ENCODE measurements around the gene MPP2.
A peak's percentile ranks its signal among the peaks of the same experiment; 100 is the strongest.

DNA sequence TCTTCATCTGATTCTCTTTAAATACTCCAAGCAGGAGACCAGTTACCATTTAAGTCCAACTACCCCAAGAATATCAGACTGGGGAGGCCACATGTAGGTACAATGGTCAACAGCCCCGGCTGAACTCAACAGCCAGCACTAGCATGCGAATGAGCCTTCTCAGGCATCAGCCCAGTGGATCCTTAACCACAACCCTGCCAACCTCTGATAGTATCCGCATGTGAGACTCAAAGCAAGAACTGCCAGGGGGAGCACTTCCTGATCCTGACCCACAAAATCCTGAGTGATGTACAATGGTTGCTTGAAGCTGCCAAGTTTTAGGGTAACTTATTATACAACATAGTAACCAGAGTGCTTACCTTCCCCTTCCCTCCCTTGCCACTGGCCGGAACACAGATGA, 42.4 kb upstream of the MPP2 start:
- TF ChIP-seq KLF7 (tag by site-specific recombination; IDR thresholded peaks at IDR 0.05; ENCODE audit: borderline replicate concordance) = no peak
- no peak for TF ChIP-seq ZNF501 (tag by site-specific recombination; IDR thresholded peaks at IDR 0.05)
- TF ChIP-seq ZNF19 (tag by site-specific recombination; IDR thresholded peaks at IDR 0.05; ENCODE audit: low read depth) = no peak
- TF ChIP-seq, protein P1, sequence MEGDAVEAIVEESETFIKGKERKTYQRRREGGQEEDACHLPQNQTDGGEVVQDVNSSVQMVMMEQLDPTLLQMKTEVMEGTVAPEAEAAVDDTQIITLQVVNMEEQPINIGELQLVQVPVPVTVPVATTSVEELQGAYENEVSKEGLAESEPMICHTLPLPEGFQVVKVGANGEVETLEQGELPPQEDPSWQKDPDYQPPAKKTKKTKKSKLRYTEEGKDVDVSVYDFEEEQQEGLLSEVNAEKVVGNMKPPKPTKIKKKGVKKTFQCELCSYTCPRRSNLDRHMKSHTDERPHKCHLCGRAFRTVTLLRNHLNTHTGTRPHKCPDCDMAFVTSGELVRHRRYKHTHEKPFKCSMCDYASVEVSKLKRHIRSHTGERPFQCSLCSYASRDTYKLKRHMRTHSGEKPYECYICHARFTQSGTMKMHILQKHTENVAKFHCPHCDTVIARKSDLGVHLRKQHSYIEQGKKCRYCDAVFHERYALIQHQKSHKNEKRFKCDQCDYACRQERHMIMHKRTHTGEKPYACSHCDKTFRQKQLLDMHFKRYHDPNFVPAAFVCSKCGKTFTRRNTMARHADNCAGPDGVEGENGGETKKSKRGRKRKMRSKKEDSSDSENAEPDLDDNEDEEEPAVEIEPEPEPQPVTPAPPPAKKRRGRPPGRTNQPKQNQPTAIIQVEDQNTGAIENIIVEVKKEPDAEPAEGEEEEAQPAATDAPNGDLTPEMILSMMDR (tag by site-specific recombination; IDR thresholded peaks at IDR 0.05) = peak; percentile 37; the same call in 1 of the 2 replicates
- no peak for TF ChIP-seq SETDB1 (IDR thresholded peaks at IDR 0.05; ENCODE audit: insufficient read length, low read length)
- TF ChIP-seq, protein P2, sequence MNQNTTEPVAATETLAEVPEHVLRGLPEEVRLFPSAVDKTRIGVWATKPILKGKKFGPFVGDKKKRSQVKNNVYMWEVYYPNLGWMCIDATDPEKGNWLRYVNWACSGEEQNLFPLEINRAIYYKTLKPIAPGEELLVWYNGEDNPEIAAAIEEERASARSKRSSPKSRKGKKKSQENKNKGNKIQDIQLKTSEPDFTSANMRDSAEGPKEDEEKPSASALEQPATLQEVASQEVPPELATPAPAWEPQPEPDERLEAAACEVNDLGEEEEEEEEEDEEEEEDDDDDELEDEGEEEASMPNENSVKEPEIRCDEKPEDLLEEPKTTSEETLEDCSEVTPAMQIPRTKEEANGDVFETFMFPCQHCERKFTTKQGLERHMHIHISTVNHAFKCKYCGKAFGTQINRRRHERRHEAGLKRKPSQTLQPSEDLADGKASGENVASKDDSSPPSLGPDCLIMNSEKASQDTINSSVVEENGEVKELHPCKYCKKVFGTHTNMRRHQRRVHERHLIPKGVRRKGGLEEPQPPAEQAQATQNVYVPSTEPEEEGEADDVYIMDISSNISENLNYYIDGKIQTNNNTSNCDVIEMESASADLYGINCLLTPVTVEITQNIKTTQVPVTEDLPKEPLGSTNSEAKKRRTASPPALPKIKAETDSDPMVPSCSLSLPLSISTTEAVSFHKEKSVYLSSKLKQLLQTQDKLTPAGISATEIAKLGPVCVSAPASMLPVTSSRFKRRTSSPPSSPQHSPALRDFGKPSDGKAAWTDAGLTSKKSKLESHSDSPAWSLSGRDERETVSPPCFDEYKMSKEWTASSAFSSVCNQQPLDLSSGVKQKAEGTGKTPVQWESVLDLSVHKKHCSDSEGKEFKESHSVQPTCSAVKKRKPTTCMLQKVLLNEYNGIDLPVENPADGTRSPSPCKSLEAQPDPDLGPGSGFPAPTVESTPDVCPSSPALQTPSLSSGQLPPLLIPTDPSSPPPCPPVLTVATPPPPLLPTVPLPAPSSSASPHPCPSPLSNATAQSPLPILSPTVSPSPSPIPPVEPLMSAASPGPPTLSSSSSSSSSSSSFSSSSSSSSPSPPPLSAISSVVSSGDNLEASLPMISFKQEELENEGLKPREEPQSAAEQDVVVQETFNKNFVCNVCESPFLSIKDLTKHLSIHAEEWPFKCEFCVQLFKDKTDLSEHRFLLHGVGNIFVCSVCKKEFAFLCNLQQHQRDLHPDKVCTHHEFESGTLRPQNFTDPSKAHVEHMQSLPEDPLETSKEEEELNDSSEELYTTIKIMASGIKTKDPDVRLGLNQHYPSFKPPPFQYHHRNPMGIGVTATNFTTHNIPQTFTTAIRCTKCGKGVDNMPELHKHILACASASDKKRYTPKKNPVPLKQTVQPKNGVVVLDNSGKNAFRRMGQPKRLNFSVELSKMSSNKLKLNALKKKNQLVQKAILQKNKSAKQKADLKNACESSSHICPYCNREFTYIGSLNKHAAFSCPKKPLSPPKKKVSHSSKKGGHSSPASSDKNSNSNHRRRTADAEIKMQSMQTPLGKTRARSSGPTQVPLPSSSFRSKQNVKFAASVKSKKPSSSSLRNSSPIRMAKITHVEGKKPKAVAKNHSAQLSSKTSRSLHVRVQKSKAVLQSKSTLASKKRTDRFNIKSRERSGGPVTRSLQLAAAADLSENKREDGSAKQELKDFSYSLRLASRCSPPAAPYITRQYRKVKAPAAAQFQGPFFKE (tag by site-specific recombination; IDR thresholded peaks at IDR 0.05; ENCODE audit: borderline replicate concordance) = no peak
- TF ChIP-seq, protein P3, sequence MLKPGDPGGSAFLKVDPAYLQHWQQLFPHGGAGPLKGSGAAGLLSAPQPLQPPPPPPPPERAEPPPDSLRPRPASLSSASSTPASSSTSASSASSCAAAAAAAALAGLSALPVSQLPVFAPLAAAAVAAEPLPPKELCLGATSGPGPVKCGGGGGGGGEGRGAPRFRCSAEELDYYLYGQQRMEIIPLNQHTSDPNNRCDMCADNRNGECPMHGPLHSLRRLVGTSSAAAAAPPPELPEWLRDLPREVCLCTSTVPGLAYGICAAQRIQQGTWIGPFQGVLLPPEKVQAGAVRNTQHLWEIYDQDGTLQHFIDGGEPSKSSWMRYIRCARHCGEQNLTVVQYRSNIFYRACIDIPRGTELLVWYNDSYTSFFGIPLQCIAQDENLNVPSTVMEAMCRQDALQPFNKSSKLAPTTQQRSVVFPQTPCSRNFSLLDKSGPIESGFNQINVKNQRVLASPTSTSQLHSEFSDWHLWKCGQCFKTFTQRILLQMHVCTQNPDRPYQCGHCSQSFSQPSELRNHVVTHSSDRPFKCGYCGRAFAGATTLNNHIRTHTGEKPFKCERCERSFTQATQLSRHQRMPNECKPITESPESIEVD (tag by site-specific recombination; IDR thresholded peaks at IDR 0.05) = no peak
- TF ChIP-seq, protein P4, sequence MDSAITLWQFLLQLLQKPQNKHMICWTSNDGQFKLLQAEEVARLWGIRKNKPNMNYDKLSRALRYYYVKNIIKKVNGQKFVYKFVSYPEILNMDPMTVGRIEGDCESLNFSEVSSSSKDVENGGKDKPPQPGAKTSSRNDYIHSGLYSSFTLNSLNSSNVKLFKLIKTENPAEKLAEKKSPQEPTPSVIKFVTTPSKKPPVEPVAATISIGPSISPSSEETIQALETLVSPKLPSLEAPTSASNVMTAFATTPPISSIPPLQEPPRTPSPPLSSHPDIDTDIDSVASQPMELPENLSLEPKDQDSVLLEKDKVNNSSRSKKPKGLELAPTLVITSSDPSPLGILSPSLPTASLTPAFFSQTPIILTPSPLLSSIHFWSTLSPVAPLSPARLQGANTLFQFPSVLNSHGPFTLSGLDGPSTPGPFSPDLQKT (IDR thresholded peaks at IDR 0.05; ENCODE audit: borderline replicate concordance, low read depth, low read length) = no peak
- TF ChIP-seq ZNF311 (tag by site-specific recombination; IDR thresholded peaks at IDR 0.05; ENCODE audit: borderline replicate concordance) = no peak
- no peak for TF ChIP-seq ZNF138 (tag by site-specific recombination; IDR thresholded peaks at IDR 0.05; ENCODE audit: borderline replicate concordance)
